Stimulated activated CD8-positive, alpha-beta memory T cell treated with anti-CD3 and anti-CD28 coated beads, Interleukin-15, amount 100 ng/mL, for 4 hours (primary cell): ENCODE results near the gene ZNF629.
A peak's percentile ranks its signal among the peaks of the same experiment; 100 is the strongest.

ENCODE experiments used
- DNase-seq, 2 donors: peaks; one replicate each; pipeline ENCODE4 v3.0.0-alpha.2; 2020; ENCODE audit warnings: low read depth in 2 of 2

ZNF629 gene

DNA sequence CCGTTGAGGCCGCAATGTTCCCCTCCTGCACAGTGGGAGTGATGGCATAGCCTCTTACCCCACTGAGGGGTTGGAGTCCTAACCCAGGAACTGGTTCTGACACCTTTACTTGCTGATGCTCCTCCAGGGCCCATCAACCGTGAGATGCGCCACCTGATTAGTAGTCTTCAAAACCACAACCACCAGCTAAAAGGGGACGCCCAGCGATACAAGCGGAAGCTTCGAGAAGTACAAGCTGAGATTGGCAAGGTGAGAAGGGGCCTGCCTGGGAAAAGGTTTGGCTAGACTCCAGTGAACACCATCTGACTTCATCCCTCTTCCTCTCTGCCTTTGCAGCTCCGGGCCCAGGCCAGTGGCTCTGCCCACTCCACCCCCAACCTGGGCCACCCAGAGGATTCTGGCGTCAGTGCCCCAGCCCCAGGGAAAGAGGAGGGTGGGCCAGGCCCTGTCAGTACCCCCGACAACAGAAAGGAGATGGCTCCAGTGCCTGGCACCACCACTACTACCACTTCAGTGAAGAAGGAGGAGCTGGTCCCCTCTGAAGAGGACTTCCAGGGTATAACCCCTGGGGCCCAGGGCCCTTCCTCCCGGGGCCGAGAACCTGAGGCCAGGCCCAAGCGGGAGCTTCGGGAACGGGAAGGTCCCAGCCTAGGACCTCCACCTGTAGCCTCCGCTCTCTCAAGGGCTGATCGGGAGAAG, 19.1 kb downstream of the ZNF629 start:
- no peak for DNase-seq

GRCh38 chr16:30766933-30767284, 20.1 kb downstream of the ZNF629 start:
- DNase-seq = no peak

DNA sequence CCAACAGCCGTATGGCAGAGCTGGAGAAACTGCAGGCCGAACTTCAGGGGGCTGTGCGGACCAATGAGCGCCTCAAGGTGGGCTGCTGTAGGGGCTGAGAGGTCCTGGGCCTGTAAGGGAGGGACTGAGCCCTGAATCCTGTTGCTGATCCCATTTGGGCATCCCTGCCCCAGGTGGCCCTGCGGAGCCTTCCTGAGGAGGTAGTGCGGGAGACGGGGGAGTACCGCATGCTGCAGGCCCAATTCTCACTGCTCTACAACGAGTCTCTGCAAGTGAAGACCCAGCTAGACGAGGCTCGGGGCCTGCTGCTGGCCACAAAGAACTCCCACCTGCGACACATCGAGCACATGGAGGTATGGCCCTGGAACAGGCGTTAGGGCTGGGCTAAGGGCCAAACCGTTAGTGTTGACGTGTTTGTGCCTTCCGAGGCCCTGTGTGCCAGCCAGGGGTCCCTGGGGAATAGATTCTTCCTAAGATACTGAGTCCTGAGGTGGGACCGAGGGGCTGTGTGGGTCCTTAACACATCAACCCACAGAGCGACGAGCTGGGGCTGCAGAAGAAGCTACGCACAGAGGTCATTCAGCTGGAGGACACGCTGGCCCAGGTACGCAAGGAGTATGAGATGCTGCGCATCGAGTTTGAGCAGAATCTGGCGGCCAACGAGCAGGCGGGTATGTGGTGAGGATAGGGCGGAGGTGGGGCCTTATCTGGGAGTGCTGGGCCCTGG, 20.6 kb downstream of the ZNF629 start:
- DNase-seq = no peak

DNA sequence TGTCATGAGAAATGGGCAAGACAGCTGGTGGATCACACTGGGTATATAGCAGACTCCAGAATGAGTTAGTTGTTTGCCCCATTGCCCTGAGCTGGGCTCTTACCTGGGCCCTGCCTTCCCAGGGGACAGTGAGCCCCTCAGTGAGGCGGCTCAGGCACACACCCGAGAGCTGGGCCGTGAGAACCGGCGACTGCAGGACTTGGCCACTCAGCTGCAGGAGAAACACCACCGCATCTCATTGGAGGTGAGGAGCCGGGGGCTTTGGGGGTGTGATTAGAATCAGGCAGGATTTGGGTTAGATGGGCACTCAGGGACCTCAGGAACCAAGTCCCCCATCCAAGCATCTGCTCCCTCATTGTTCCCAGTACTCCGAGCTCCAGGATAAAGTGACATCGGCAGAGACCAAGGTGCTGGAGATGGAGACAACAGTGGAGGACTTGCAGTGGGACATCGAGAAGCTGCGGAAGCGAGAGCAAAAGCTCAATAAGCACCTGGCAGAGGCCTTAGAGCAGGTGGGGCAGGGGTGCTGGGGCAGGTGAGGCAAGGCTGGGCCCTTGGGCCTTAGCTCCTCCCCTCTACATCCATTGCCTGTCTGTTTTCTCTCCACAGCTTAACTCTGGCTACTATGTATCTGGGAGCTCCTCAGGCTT, 22.1 kb downstream of the ZNF629 start:
- no peak for DNase-seq

- no peak for DNase-seq
Observed at GRCh38 chr16:30764086-30764485, 22.9 kb downstream of the ZNF629 start.

- DNase-seq = no peak
Observed at GRCh38 chr16:30762991-30763725, 23.8 kb downstream of the ZNF629 start.

- peak; percentile 80 to 82 for DNase-seq
Observed at GRCh38 chr16:30761928-30762902, 24.8 kb downstream of the ZNF629 start, which contains the start of the genes CFAP119 and RNF40. TSS of gene CFAP119 (minus strand) at chr16:30762062. CDS start at chr16:30761748, 314 bp downstream. TSS of gene RNF40 (plus strand) at chr16:30762322. CDS start at chr16:30762546, 224 bp downstream.

DNA sequence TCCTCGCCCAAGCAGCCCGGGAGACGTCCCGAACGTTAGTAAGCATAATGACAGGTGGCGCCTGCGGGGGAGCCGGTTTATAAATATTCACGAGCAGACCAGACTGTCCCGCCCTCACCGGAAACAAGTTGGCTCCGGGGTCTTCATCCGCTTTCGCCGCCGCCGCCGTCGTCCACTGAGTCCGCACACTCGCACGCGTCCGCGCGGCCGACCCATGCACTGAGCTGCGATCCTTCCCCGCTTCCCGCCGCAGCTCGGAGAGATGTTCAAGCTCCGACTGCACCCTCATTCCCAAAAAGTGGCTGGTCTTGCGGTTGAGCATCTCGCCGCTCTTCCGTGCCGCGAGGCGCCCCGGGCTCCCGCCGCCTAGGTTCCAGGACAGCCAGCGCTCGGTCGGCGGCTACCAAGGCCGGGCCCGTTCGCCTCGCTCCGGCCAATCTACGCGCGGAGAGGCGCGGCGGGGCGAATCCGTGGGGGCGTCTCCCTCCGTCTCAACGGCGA, 25.5 kb downstream of the ZNF629 start:
- DNase-seq = peak in 1 of 2 donors; percentile 21

DNA sequence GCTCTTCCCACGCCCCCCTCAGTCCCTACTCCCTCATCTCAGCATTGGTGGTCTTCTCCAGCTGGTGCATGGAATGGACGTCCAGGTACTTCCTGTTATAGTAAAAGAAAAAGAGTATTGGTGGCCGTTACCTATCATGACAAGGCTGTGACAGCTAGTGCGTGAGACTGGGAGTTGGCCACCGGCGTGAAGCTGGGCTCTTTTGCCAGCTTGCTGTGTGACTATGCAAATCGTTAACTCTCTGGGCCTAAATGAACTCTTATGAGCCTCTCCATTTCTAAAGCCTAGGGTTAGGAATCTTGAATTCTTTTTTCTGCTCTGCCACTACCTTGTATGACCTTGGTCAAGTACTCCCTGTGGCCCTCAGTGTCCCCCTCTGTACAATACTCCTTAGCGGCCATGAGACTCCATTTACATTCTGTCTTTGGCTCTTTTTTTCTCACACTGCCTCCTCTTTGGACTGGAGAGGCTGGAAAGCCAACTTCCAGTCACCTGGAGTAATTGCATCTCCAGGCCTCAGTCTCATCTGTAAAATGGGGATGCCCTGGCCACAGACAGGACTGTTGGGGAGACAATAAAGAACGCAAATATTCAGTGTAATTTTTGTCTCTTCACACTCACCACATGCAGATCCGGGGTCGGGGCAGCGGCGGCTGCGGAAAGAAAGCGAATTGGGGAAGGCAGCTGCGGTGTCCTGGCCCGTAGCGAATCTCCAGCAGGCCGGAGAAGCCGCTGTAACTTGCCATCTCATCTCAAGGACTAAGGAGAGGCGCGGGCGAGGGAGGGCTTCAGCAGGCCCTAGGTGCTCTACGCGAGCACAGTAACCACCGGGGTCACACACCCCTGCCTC, 26.2 kb downstream of the ZNF629 start:
- DNase-seq = no peak

- DNase-seq = no peak
Observed at GRCh38 chr16:30760001-30760559, 26.9 kb downstream of the ZNF629 start.

DNA sequence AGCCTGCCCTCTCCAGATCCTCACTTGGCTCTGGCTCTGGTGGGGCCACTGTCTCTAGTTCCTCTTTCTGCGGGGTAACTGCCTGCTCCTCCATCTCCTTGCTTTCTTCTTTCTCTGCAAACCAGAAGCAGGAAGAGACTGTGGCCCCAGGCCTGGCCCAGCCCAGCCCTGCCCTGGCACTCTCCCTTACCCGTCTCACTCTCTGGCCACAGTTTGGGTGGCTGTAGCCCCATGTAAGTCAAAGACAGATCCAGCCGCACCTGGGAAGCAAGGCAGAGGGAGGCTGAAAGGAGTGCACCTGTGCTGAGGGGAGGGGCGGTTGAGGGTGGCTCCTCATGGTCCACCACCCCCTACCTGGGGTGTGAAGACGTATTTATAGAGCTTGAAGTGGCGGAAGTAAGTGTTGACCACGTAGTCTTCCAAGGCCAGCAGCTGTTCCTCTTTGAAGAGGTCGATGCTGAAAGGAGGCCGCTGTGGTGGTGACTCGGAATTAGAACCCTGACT, 28.0 kb downstream of the ZNF629 start:
- no peak for DNase-seq

- no peak for DNase-seq
Observed at GRCh38 chr16:30757316-30757715, 29.7 kb downstream of the ZNF629 start.

DNA sequence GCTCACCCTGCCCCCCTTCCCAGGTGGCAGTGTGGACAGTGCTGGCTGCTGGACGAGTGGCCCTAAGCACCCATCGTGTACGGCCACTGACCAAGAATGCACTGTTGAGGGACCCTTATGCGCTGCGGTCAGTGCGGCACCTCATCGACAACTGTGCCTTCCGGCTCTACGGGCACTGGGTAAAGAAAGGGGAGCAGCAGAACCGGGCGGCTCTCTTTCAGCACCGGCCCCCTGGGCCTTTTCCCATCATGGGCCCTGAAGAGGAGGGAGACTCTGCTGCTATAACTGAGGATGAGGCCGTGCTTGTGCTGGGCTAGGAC, 30.3 kb downstream of the ZNF629 start:
- no peak for DNase-seq

GRCh38 chr16:30755955-30756780, 30.8 kb downstream of the ZNF629 start:
- DNase-seq = no peak

- DNase-seq = no peak
Observed at GRCh38 chr16:30753596-30753995, 33.4 kb downstream of the ZNF629 start.

DNA sequence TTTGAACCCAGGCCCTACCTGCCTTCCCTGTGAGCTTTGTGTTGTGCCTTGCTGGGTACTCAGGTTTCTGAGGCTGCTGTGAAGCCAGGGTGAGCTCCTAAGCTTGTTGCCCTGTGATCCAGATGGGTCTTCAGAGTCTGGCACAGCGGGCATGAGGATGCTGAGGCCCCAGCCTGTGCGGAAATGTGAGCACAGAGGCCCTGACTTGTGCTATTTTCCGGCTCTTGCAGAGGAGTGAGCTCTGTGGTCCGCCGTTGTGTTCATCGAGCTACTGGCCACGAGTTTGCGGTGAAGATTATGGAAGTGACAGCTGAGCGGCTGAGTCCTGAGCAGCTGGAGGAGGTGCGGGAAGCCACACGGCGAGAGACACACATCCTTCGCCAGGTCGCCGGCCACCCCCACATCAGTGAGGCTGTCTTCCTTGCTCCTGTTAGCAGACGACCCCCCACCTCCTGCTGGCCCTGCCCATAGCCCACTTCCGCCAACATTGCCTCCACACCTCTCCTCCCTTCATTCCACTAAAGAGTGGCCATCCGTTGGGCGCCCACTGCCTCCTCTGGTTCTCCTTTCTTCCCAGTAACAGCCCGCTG, 36.0 kb downstream of the ZNF629 start:
- no peak for DNase-seq

DNA sequence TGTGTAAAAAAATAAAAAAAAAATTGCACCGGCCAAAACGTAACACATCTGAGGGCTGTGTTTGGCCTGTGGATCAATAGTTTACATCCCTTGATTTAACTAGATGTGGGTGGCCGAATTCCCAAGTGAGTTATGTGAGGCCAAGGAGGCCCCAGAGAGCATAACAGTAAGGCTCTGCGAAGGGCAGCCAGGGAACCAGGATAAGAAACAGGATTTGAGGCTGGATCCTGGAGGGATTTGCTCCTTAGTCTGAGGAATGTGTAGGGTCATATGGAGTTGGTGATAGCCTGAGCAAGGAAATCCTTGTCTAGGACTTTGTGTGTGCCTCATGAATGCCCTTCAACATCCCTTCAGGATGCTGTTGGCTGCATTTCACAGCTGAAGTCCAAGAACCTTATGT, 36.8 kb downstream of the ZNF629 start:
- no peak for DNase-seq
